H54 (cell line): Measurements from ENCODE around the gene TMEM259.

ENCODE experiments used
- DNase-seq: peaks from one replicate; pipeline ENCODE4 v3.0.0; 2011; ENCODE audit warnings: low spot score, mixed read lengths; ENCODE audit not compliant: insufficient read length
- FAIRE-seq: peaks from 3 replicates; lab custom pipeline; 2011; peaks lifted over from hg19 to GRCh38; lab: Jason Lieb, UNC
- POLR2A ChIP-seq: IDR thresholded peaks from 2 replicates; pipeline ENCODE4 v1.6.1; 2011; ENCODE audit warnings: low read depth, mild to moderate bottlenecking, low read length

Gene TMEM259

GRCh38 chr19:1019980-1020867, 699 bp downstream of the TMEM259 start:
- no peak for DNase-seq
- FAIRE-seq = no peak
- no peak for TF ChIP-seq POLR2A

- no peak for FAIRE-seq
- TF ChIP-seq POLR2A = no peak
- no peak for DNase-seq
These were observed 1.3 kb downstream of the TMEM259 start for GRCh38 chr19:1019616-1019961.

- DNase-seq (no peak), FAIRE-seq (no peak)
- no peak for TF ChIP-seq POLR2A
These were observed 1.8 kb downstream of the TMEM259 start for GRCh38 chr19:1018932-1019615.

- no peak for FAIRE-seq
- no peak for DNase-seq
These were observed 2.5 kb downstream of the TMEM259 start for GRCh38 chr19:1018393-1018792.

GRCh38 chr19:1017906-1018305, 3.0 kb downstream of the TMEM259 start:
- no peak for TF ChIP-seq POLR2A
- no peak for DNase-seq
- no peak for FAIRE-seq

More at GRCh38 chr19:1018393-1018792, 2.5 kb downstream of the TMEM259 start:
- no peak for TF ChIP-seq POLR2A

GRCh38 chr19:1017115-1017905, 3.6 kb downstream of the TMEM259 start:
- FAIRE-seq (no peak), DNase-seq (no peak)
- no peak for TF ChIP-seq POLR2A

- DNase-seq = peak; percentile 95
These were observed 4.2 kb downstream of the TMEM259 start for GRCh38 chr19:1016647-1017114.

GRCh38 chr19:1015782-1016646, 4.9 kb downstream of the TMEM259 start:
- no peak for DNase-seq
- no peak for FAIRE-seq

More at GRCh38 chr19:1016647-1017114, 4.2 kb downstream of the TMEM259 start:
- FAIRE-seq = peak; percentile 36
- no peak for TF ChIP-seq POLR2A

GRCh38 chr19:1015061-1015781, 5.7 kb downstream of the TMEM259 start:
- FAIRE-seq (no peak), DNase-seq (no peak)
- TF ChIP-seq POLR2A = no peak

More at GRCh38 chr19:1015782-1016646, 4.9 kb downstream of the TMEM259 start:
- TF ChIP-seq POLR2A = no peak

- TF ChIP-seq POLR2A = no peak
- FAIRE-seq (no peak), DNase-seq (no peak)
These were observed 6.5 kb downstream of the TMEM259 start for GRCh38 chr19:1014161-1015060.

- TF ChIP-seq POLR2A = no peak
- DNase-seq (no peak), FAIRE-seq (no peak)
These were observed 7.7 kb downstream of the TMEM259 start for GRCh38 chr19:1013218-1013617.
